NCI-H2107 treated with DMSO at 0.1 percent for 48 hours (cell line): ENCODE data around the gene TM6SF1.
"Not testable (repeated sequence)": the region's sequence is repeated elsewhere in the genome, so short reads cannot be mapped to it uniquely, and the experiment has no call there.

Source experiments
- DNase-seq: peaks from one replicate; lab custom pipeline; 2025; ENCODE audit not compliant: unreplicated experiment; lab: John Stamatoyannopoulos, UW

Gene TM6SF1

DNA sequence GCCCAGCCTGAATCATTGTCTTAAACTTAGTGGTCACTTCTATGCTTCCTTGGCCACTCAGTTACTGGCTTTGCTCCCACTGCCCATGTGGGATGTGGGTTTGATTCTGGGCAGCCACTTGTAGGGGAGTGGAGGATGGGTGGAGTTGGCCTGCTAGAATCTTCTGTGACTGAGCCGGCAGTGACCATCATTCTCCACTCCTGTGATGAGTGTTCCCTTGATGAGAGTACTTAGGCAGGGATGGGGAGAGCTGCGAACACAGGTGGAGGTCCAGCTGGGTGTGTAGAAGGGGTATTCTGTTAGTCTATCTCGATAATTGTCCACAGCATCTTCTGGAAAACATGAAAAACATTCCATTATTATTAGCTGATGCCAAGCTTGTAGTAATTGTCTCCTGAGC, 8.0 kb downstream of the TM6SF1 start:
- no peak for DNase-seq

DNA sequence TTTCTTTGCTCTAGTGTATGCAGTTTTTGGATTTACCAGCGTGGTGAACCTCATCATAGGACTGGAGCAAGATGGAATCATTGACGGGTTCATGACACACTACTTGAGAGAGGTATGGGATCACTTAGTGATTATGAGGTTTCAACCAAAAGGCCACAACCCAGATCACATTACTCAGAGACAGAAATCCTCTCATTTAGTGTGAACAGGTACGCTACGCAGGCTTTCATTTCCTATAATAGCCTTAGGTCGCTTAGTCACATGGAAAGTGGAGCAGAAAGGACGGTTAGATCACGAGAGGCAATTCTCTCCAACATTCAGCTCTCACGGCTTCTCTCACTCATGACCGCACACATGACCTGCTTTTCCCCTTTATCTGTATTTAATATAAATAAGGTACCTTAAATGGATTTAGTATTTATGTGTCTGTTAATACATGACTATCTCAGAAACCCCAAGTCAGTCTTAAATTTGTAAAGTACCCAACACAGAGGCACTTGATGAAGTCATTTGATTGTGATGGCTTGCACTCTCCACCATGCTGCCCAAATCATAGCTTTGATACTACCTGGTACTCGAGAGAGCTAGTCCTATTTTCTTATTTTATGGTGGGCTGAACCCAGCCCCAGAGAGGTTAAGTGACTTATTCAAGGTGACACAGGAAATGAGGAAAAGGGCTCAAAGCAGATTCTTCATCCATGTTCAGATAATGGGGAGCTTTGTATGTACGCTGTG, 8.6 kb downstream of the TM6SF1 start:
- DNase-seq, result no peak

DNA sequence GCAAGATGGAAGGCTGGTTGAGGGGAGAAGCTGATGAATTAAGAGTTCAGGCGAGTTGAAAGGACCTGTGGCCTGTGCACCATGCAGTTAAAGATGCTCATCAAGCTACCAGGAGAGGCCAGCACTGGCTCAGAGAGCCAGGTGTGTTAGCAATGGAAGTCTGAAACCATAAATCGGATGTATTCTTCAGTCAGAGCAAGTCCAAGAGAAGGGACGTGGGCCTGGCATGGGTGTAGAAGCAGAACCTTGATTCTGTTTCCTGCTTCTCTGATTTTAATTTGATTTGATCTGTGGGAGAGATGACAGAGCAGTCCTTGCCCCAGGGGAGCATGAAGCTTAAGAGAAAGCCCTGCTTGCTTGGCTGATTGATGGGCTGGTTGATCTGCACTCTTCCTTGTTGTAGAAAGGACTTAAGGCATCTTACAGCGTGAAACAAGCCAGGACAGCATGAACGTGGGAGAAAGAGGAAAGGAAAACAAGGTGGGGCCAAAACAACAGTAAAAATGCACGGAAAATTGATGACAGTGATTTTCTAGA, 10.9 kb downstream of the TM6SF1 start:
- DNase-seq, result no peak

DNA sequence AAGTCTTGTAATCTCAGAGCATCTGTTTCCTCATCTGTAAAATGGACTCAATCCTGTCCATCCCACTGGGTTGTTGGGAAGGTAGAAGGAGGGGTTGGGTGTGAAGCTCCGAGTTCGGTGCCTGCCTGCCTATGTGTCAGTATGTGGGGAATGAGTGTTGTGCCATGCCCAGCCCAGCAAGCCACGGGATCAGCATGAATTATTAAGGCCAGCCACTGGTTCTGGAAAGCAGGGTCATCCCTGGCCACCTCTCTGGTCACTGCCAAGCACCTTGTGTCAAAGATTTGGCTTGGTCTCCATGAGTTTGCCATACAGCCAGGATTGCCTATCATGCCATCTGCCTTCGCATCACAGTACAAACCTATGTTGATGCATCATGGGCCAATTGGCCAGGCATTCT, 11.5 kb downstream of the TM6SF1 start:
- DNase-seq, result no peak

DNA sequence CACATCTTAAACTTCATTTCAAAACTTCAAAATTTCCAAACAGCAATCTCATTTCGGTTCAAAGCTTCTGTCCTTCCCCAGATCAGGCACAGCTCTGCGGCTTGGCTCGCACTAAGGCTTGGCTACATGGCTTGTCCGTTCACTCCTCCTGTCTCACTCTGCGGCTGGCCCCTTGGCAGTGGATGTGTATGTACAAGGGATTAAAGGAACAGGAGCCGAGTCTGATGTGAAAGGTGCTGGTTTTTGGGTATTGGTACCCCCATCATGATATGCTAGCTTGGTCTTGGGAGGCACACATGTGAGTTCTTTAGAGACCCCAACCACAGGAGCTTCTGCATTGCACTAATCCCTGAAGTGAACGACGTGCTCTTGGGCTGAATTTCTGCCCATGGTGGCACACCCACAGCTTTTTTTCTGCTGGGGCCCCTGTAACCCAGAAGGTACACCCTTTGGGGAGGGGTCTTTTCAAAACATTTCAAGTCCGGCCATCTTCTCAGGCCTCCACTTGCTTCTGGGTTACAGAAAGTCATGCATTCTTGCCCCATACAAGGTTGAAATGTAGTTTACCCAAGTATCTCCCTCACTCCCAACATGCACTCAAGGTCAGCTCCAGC, 12.6 kb downstream of the TM6SF1 start:
- DNase-seq, result no peak

DNA sequence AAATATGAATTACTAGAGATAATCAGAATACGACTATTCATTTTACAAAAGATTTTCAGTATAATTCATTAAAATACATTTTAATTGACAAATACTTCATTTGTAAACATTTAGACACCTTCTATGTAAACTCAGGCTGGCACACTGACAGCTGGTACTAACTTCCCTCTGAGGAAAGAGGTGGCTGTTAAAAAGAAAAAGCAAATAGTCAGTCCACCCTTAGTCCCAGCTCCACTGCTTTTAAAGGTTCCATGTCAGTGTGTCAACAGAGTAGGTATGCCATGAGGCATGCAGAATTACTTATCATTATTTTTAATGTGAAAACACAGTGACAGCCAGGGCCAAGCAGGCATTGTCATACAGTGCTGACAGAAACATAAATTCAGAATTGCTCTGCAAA, 16.1 kb downstream of the TM6SF1 start:
- DNase-seq, result no peak

DNA sequence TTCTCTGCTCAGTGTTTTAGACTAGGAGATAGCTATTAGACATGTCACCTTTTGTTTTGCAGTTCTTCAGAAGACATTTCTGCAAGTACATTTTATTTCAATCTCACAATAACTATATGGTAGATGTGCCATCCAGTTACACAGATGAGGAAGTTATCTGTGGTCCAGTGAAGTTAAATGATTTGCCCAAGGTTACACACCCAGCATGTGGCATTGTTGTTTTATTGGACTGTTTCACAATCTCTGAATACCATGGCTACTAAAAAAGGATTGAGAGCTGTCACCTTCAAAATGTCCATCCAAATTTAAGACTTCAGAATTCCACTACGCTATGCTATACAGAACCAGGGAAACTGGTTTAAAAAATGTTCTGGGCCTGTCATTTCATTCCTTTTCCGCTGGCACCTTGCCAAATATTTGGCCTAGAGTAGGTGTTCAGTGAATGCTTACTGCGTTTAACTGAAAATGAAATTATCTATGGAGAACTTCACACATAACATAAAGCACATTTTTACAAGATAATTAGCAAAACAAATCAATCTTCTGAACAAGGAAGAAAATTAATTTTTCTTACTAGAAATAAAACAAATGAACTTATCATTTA, 20.2 kb downstream of the TM6SF1 start:
- DNase-seq, result no peak

DNA sequence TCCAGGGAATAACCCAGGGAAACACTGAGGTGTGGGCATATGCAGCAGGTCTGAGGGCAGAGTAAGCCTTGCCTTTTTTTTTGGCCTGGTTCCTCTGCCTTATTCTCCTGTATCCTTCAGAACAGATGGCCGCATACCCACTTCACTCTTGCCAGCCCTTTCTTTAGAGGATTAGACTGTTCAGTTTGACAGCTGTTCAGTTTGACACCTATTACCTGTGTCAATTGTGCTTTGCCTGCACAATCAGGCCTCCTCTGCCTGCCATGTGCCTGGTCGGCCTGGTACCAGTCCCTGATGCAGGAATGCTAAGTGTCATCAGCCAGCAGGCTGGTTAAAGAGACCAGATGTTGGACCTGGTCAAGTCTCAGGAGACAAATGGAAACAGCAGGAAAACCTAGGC, 22.3 kb downstream of the TM6SF1 start:
- no peak for DNase-seq

DNA sequence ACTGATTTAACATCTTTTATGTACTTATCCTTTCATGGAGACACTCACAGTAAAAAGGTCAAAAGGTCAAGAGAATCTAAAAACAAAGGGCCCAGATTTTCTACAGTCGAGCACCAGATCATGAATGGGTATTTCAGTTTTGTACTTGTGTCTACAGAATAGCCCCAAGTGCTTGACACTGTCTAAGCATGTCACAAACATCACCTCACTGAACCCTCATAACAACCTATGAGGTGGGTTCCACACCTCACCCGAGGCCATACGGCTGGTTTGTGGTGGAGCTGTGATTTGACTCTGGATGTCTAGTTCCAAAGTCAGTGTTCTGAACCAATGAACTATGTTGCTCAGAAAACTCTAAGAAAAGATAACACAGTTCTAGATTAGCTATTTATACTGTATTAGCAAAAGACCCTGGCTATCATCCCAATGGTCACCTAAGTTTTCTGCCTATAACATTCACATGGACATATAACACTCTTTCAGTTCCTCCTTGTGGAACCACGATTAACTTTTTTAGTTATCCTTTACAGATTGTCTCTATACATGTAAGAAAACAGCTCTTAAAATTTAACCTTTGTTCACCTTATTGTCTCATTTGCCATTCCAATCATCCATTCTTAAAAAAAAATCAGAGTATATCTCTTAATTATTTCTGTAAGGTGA, 25.5 kb downstream of the TM6SF1 start:
- no peak for DNase-seq

DNA sequence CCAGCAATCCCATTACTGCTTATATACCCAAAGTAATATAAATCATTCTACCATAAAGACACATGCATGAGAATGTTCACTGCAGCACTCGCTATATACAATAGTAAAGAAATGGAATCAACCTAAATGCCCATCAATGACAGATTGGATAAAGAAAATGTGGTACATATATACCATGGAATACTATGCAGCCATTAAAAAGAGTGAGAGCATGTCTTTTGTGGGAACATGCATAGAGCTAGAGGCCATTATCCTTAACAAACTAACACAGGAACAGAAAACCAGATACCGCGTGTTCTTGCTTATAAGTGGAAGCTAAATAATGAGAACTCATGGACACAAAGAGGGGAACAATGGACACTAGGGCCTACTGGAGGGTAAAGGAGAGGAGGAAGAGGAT, 34.7 kb downstream of the TM6SF1 start:
- DNase-seq, result not testable (repeated sequence)

DNA sequence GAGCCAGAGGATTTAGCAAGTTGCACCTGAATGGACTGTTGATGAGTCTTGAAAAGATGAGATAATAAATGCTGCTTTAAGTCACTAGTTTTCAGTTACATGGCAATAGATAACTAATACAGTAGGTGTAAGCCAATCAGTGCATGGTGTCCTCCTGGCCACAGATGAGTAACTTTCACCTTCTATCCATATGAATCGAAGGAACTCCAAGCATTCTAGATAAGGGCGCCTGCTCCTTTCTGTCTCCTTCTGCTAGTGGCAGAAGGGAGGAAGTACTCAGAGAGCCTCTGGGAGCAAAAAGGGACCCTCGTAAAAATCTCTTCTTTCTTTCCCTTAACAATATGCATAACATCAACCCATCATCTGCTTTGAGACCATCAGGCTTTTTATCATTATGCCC, 37.3 kb downstream of the TM6SF1 start:
- no peak for DNase-seq

DNA sequence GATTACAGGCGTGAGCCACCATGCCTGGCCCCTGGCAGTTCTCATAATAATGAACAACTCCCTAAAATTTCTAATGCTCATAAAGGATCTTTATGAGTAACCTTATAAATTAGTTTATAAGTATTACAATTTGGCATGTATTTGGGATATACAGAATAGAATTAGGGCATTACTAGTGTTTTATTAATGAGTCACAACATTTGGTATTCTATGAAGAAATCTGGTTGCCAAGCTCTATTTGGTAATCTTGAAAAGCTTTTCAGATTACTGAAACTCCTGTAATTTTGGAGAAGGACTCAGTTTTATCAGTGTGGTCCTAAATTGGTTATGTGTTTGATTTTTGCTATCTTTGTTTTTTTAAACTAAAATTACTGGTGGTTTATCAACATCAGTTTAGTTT, 45.8 kb downstream of the TM6SF1 start:
- DNase-seq, result no peak

DNA sequence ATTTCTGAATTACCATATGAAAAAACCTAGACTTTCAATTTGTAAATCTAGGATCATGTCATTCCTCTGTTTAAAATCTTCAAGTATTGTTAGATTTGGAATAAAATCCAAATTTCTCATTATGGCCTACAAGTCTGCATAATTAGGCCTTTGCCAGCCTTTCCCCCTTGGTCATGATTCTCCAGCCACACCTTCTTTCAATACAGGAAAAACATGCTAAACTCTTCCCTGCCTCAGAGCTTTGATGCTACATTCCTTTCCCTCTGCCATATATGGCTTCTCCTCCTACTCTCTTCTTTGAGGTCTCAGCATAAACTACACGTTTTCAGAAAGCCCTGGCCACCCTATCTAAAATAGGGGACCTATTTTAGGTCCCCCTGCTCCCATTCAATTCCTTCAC, 48.5 kb downstream of the TM6SF1 start:
- DNase-seq, result no peak

DNA sequence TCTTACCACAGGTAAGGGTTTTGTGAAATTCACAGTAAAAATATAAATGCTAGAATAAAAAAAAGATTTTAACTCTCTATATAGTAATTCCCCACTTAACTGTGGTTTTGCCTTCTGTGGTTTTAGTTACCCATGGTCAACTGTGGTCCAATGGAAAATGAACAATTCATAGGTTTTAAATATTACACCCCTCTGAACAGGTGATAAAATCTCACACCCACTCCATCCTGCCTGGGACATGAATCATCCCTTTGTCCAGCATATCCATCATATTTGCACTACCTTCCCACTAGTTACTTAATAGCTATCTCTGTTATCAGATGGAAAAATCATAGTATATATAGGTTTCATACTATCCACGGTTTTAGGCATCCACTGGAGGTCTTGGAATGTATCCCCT, 50.9 kb downstream of the TM6SF1 start:
- no peak for DNase-seq

DNA sequence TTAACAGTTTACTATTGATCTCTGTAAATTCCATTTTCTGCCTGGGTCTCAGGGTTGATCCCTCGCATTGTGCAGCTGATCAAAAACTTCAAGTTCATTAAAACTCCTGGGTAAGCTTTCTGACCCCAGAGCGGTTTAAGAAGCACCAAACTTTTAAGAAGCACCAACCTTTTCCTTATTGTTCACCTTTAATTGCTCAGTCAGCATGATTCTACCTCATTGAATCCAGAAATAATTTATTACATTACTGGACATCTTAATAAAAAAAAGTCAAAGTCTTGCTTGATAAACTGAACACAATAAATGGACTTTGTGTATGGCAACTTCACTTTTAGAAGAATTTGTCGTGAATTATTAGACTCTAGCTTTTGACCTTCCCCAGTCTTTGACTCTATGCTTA, 53.3 kb downstream of the TM6SF1 start:
- DNase-seq, result no peak

DNA sequence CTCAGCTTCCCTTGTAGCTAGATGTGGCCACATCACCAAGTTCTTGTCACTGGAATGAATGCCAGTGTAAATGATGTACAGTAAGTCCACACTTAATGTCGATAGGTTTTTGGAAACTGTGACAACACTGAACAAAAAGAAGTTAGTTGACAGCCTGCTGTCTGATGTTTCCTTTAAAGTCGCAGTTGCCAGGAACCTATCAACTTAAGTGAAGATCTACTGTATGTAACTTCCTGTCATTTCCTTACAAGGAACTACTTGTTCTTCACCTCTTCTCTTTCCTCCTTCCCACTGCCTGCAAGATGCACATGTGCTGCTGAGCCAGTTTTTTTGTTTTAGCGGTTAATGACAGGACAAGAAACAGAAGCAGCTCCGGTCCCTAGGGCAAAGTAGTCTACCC, 55.6 kb downstream of the TM6SF1 start:
- DNase-seq, result no peak

DNA sequence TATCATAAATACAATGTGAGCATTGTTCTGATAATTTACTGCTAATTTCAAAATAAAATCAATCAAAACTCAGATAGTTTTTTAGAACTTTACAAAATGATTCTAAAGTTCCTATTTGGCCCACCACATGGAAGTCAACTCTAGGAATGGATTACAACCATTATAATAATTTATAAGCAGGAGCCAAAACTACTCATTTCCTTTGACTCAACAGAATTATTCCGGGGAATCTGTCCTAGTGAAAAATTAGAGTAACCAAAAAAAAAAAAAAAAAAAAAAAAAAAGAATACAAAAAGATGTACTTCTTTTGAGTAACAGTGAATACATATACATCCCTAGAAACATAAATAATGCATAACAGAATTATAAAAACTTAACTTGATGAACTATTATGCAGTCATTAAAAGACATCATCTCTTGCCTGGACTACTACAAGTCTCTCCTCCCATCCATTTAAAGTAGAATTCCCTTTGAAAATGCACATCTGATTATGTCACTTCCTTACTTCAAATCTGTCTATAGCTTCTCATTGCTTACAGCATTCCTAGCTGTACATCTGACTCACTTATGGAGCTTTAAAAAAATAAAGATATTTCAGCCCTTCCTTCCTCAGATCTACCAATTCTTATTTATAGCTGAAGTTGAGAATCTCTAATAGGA, 56.8 kb downstream of the TM6SF1 start:
- DNase-seq, result no peak

DNA sequence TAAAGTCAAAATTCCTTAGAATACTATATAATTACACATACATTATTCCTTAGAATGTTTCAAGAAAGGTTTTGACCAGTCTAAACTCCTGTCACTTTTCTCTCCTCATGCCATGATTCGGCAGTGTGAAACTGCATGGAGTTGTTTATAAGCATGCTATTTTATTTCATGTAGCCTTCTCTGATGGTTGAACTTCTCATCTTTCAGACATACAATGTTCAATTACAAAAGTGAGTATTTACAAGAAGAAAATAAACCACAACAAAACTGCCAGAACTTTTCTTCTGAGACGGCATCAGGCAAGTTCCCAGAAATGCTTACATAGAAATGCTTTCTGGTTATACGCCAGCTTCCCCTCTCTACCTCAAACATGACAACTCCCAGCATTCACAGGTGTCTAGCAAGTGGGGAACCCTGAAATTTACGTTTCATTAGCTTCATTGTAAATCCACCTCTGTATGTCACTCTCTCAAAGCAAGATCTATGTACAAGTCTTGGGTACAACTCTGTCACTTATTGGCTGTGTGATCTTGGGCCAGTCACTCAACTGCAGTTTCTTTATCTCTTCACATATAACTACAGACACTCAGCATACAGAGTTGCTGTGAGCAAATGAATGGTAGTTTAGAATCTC, 57.4 kb downstream of the TM6SF1 start:
- no peak for DNase-seq

DNA sequence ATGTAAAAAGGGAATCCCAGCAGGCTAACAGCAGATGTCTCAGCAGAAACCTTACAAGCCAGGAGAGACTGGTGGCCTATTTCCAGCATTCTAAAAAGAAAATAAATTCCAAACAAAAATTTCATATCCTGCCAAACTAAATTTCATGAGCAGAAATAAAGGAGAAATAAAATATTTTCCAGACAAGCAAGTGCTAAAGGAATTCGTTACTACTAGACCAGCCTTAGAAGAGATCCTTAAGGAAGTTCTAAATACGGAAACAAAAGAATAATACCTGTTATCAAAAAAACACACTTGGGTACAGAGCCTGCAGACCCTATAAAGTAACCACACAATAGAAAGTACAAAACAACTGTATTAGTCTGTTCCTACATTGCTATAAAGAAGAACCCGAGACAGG, 58.8 kb downstream of the TM6SF1 start:
- no peak for DNase-seq

DNA sequence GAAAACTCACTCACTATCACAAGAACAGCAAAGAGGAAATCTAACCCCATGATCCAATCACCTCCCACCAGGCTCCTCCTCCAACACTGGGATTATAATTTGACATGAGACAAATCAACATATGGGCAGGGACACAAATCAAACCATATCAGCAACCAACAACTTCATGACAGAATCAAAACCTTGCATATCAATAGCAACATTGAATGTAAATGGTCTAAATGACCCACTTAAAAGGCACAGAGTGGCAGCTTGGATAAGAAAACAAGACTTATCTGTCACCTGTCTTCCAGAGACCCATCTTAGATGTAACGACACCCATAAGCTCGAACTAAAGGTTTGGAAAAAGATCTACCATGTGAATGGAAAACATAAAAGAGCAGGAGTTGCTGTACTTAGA, 59.4 kb downstream of the TM6SF1 start:
- DNase-seq, result no peak

DNA sequence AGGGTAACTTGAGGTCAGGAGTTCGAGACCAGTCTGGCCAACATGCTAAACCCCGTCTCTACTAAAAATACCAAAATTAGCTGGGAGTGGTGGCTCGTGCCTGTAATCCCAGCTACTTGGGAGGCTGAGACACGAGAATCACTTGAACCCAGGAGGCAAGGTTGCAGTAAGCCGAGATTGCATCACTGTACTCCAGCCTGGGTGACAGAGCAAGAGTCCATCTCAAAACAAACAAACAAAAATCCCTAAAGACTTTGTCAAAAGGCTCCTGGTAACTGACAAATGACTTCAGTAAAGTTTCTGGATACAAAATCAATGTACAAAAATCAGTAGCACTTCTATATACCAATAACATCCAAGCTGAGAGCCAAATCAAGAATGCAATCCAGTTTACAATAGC, 62.1 kb downstream of the TM6SF1 start:
- not testable (repeated sequence) for DNase-seq
